CD14-positive monocyte (primary cell): ENCODE data around the gene DCTN1. TPM values are rescaled to one million over a fixed set of nuclear protein-coding genes. Genes with fewer than 3 reads are reported as not detected.

Experiments used
- DNase-seq, 3 donors: peaks; one replicate each; pipeline ENCODE4 v3.0.0-alpha.2; 2011 to 2022
- H2AFZ ChIP-seq: 2 replicates; pipeline ENCODE4 v1.6.0; 2012; ENCODE audit warnings: mild to moderate bottlenecking, low read depth, low read length, inconsistent platforms; ENCODE audit not compliant: insufficient read depth, poor library complexity, severe bottlenecking
- H3K27ac ChIP-seq, 2 donors: 1 replicate in 1 of 2; 2 replicates in 1 of 2; pipeline ENCODE4 v1.5.1; 2012 to 2013; ENCODE audit warnings: low read length in 2 of 2, control low read depth in 1 of 2, inconsistent platforms in 1 of 2, low read depth in 1 of 2, mild to moderate bottlenecking in 1 of 2
- H3K27me3 ChIP-seq, 2 donors: one replicate each; pipeline versions ENCODE4 v1.6.0 to v1.6.1; 2011 to 2013; ENCODE audit warnings: low read length in 2 of 2; ENCODE audit not compliant: control insufficient read depth in 2 of 2, insufficient read depth in 2 of 2
- H3K36me3 ChIP-seq, 2 donors: replicated peaks in 1 of 2; 1 replicate in 1 of 2; 2 replicates in 1 of 2; pipeline versions ENCODE4 v1.5.1 to v1.6.1; 2012 to 2013; ENCODE audit warnings: low read length in 2 of 2, control low read depth in 1 of 2, inconsistent platforms in 1 of 2, mild to moderate bottlenecking in 1 of 2; ENCODE audit not compliant: insufficient read depth in 2 of 2, control insufficient read depth in 1 of 2
- H3K4me1 ChIP-seq, 2 donors: 1 replicate in 1 of 2; 2 replicates in 1 of 2; pipeline versions ENCODE4 v1.5.1 to v1.6.1; 2012 to 2013; ENCODE audit warnings: low read length in 2 of 2, control low read depth in 1 of 2, inconsistent platforms in 1 of 2, mild to moderate bottlenecking in 1 of 2, moderate library complexity in 1 of 2; ENCODE audit not compliant: insufficient read depth in 2 of 2, control insufficient read depth in 1 of 2
- H3K4me2 ChIP-seq: replicated peaks from 2 replicates; pipeline ENCODE3; 2012; ENCODE audit warnings: low read length, moderate library complexity, mild to moderate bottlenecking; ENCODE audit not compliant: poor library complexity, severe bottlenecking; ENCODE audit errors: extremely low read depth
- H3K4me3 ChIP-seq, 3 experiments: fragments of 200-600 bp in 1 of 3; sonication (generic) in 1 of 3; replicated peaks in 1 of 3; 1 replicate in 2 of 3; 2 replicates in 1 of 3; pipeline ENCODE4 v1.5.1; 2011 to 2013; ENCODE audit warnings: low read length in 3 of 3, mild to moderate bottlenecking in 3 of 3, control low read depth in 2 of 3, low read depth in 2 of 3, inconsistent platforms in 1 of 3, moderate library complexity in 1 of 3
- H3K79me2 ChIP-seq: 2 replicates; pipeline ENCODE4 v1.6.0; 2012; ENCODE audit warnings: mild to moderate bottlenecking, control low read depth, inconsistent platforms, low read length, moderate library complexity; ENCODE audit not compliant: insufficient read depth
- H3K9ac ChIP-seq: 2 replicates; pipeline ENCODE4 v1.6.0; 2017; ENCODE audit warnings: low read length, mild to moderate bottlenecking; ENCODE audit not compliant: insufficient read depth, poor library complexity, severe bottlenecking
- H3K9me3 ChIP-seq, 2 donors: replicated peaks in 1 of 2; 1 replicate in 1 of 2; 2 replicates in 1 of 2; pipeline versions ENCODE4 v1.5.1 to v1.6.1; 2012 to 2013; ENCODE audit warnings: low read length in 2 of 2, control low read depth in 1 of 2; ENCODE audit not compliant: control insufficient read depth in 1 of 2, insufficient read depth in 1 of 2
- H4K20me1 ChIP-seq: 2 replicates; pipeline ENCODE4 v1.6.0; 2012; ENCODE audit warnings: mild to moderate bottlenecking, low read length, control low read depth, moderate library complexity; ENCODE audit not compliant: insufficient read depth
- H3K27ac Mint-ChIP-seq, 7 donors: one replicate each; pipeline ENCODE4 v1.8.0; 2020; ENCODE audit warnings: mild to moderate bottlenecking in 7 of 7, mixed read lengths in 7 of 7, moderate library complexity in 6 of 7, inconsistent platforms in 2 of 7
- H3K27me3 Mint-ChIP-seq, 3 donors: one replicate each; pipeline ENCODE4 v1.8.0; 2021 to 2022; ENCODE audit warnings: low read depth in 3 of 3, mild to moderate bottlenecking in 3 of 3, mixed read lengths in 3 of 3, moderate library complexity in 3 of 3, inconsistent platforms in 1 of 3
- H3K36me3 Mint-ChIP-seq, 2 donors: one replicate each; pipeline ENCODE4 v1.8.0; 2020; ENCODE audit warnings: mixed read lengths in 2 of 2, inconsistent platforms in 1 of 2, mild to moderate bottlenecking in 1 of 2
- H3K4me1 Mint-ChIP-seq: one replicate; pipeline ENCODE4 v1.8.0; 2020; ENCODE audit warnings: mild to moderate bottlenecking, mixed read lengths
- H3K4me3 Mint-ChIP-seq, 2 donors: one replicate each; pipeline ENCODE4 v1.8.0; 2020; ENCODE audit warnings: mild to moderate bottlenecking in 2 of 2, mixed read lengths in 2 of 2, moderate library complexity in 1 of 2
- H3K9me3 Mint-ChIP-seq, 7 donors: one replicate each; pipeline ENCODE4 v1.8.0; 2020 to 2022; ENCODE audit warnings: mixed read lengths in 7 of 7, mild to moderate bottlenecking in 6 of 7, moderate library complexity in 6 of 7, inconsistent platforms in 2 of 7
- WGBS: methylation state at CpG from one replicate; pipeline ENCODE4 v1.1.5; 2013; ENCODE audit warnings: missing lambda C conversion rate; ENCODE audit not compliant: insufficient coverage; 5-methylcytosine and 5-hydroxymethylcytosine counted together
- intact Hi-C, 2 donors: fragments of 100-400 bp; cut with micrococcal nuclease; formaldehyde crosslinking; loops; one replicate each; pipeline versions ENCODE4 v1.15.0 to v1.15.1; 2023
- polyA plus RNA-seq, 3 donors: library from polyadenylated mRNA; depleted of rRNA in 1 of 3; unstranded in 2 of 3; stranded (reverse) in 1 of 3; fragments of 300-500 nt in 2 of 3; fragments of >200 nt in 1 of 3; fragmentation: Illumina TruSeq in 2 of 3; gene quantifications; 1 replicate in 2 of 3; 2 replicates in 1 of 3; pipeline ENCODE4 v1.2.3, GENCODE V29; 2012 to 2021
- TF ChIP-seq, protein P1 (sequence below): fragments of 200-600 bp; IDR thresholded peaks from one replicate; pipeline ENCODE4 v1.8.0; 2022; ENCODE audit warnings: antibody characterized with exemption, mild to moderate bottlenecking

Gene DCTN1
- polyA plus RNA-seq, 3 donors: 27.7 to 45.5 (median 45.5) TPM

DNA sequence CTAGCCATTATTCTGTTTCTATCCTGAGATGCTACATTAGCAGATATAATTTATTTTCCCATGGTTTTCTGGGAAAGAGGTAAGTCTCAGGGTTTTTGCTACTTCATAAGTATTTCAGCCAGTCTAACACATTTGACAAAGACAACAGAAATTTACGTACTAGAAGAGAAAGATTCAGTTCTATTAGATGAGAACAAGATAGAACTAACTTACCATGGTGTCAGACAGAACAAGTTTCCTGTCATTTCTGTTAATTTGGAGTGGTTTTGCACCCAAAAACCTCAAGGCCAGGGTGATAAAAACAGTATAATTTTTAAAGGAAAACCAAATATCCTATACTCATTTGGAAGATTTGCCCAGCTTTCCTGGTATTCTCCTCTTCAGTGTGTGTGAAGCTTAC, 52.5 kb downstream of the DCTN1 start:
- H3K79me2 ChIP-seq: no peaks in the 10 kb centered on the region
- H3K36me3 ChIP-seq: no peaks in the 10 kb centered on the region
- no peaks in the 10 kb centered on the region for H3K27me3 Mint-ChIP-seq
- no peak overlapping the region for H2AFZ ChIP-seq
- no peak for DNase-seq
- no peaks in the 10 kb centered on the region for H3K4me1 ChIP-seq
- H3K9ac ChIP-seq: no peak overlapping the region
- H4K20me1 ChIP-seq: no peaks in the 10 kb centered on the region
- no peak overlapping the region for H3K4me3 ChIP-seq
- no peak overlapping the region for H3K4me2 ChIP-seq
- H3K9me3 ChIP-seq: no peaks in the 10 kb centered on the region
- H3K27ac ChIP-seq: no peak overlapping the region
- H3K9me3 Mint-ChIP-seq: no peaks in the 10 kb centered on the region
- intact Hi-C loops: no loop called here
- no CpG with 5 or more reads among the region's 1 CpG for WGBS
- H3K4me3 Mint-ChIP-seq: no peak overlapping the region
- H3K27ac Mint-ChIP-seq: no peak overlapping the region
- H3K36me3 Mint-ChIP-seq: no peaks in the 10 kb centered on the region
- no peaks in the 10 kb centered on the region for H3K27me3 ChIP-seq
- no peaks in the 10 kb centered on the region for H3K4me1 Mint-ChIP-seq
- TF ChIP-seq, protein P1, sequence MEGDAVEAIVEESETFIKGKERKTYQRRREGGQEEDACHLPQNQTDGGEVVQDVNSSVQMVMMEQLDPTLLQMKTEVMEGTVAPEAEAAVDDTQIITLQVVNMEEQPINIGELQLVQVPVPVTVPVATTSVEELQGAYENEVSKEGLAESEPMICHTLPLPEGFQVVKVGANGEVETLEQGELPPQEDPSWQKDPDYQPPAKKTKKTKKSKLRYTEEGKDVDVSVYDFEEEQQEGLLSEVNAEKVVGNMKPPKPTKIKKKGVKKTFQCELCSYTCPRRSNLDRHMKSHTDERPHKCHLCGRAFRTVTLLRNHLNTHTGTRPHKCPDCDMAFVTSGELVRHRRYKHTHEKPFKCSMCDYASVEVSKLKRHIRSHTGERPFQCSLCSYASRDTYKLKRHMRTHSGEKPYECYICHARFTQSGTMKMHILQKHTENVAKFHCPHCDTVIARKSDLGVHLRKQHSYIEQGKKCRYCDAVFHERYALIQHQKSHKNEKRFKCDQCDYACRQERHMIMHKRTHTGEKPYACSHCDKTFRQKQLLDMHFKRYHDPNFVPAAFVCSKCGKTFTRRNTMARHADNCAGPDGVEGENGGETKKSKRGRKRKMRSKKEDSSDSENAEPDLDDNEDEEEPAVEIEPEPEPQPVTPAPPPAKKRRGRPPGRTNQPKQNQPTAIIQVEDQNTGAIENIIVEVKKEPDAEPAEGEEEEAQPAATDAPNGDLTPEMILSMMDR: no peak

DNA sequence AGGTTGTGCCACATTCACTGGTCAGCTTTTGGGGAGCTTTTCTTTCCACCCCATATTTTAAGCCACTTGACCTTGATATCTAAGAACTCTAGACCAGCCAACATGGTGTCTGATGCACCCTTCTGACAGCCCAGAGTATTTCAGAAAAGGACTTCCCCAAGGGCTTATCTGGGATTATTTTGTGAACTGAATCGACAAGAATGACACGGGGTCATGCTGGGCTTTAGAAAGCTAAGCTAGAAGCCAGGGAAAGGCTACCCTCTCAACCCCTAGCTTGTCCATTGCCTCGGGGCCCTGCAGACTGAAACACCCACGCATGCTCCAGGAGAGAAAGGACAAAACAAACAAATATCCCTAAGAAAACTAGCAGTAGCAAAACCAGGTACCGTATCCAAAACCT, 52.9 kb downstream of the DCTN1 start:
- intact Hi-C loops: no loop called here
- H3K9me3 ChIP-seq: no peaks in the 10 kb centered on the region
- Mint-ChIP-seq H3K36me3 (no peaks in the 10 kb centered on the region), H3K27me3 (no peaks in the 10 kb centered on the region), H3K4me1 (no peaks in the 10 kb centered on the region), H3K4me3 (no peak overlapping the region), H3K9me3 (no peaks in the 10 kb centered on the region), H3K27ac (no peak overlapping the region)
- TF ChIP-seq, protein P1: no peak
- H3K27ac ChIP-seq: no peak overlapping the region
- H2AFZ ChIP-seq: no peak overlapping the region
- DNase-seq: no peak
- no peaks in the 10 kb centered on the region for H3K4me1 ChIP-seq
- no peak overlapping the region for H3K4me3 ChIP-seq
- no peak overlapping the region for H3K4me2 ChIP-seq
- H3K9ac ChIP-seq: no peak overlapping the region
- H4K20me1 ChIP-seq: no peaks in the 10 kb centered on the region
- no peaks in the 10 kb centered on the region for H3K36me3 ChIP-seq
- WGBS: 90% methylated on average over 2 of the region's 5 CpGs
- no peaks in the 10 kb centered on the region for H3K79me2 ChIP-seq
- H3K27me3 ChIP-seq: no peaks in the 10 kb centered on the region
